ENCODE measurements around the gene MYOCOS. TPM values are rescaled to one million over a fixed set of nuclear protein-coding genes. Genes with fewer than 3 reads are reported as not detected.

MYOCOS gene
- total RNA-seq, 1 experiment from 2014 or later = not detected

GRCh38 chr1:171664976-171665375, 42.9 kb downstream of the MYOCOS start (continued):
- TF ChIP-seq, protein P1, sequence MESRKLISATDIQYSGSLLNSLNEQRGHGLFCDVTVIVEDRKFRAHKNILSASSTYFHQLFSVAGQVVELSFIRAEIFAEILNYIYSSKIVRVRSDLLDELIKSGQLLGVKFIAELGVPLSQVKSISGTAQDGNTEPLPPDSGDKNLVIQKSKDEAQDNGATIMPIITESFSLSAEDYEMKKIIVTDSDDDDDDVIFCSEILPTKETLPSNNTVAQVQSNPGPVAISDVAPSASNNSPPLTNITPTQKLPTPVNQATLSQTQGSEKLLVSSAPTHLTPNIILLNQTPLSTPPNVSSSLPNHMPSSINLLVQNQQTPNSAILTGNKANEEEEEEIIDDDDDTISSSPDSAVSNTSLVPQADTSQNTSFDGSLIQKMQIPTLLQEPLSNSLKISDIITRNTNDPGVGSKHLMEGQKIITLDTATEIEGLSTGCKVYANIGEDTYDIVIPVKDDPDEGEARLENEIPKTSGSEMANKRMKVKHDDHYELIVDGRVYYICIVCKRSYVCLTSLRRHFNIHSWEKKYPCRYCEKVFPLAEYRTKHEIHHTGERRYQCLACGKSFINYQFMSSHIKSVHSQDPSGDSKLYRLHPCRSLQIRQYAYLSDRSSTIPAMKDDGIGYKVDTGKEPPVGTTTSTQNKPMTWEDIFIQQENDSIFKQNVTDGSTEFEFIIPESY (IDR thresholded peaks at IDR 0.05; ENCODE audit: extremely low read depth, insufficient replicate concordance, low read length) = no peak
- no peak for TF ChIP-seq ZFX (IDR thresholded peaks at IDR 0.05)

GRCh38 chr1:171666114-171666769, 44.2 kb downstream of the MYOCOS start:
- BruUV-seq (replicated peaks) = no TSS peak
- TF ChIP-seq CTCF (IDR thresholded peaks at IDR 0.05 in 2 of 3, conservative IDR thresholded peaks at IDR 0.05 in 1 of 3; ENCODE audit: borderline replicate concordance in 1 of 3, insufficient read depth in 1 of 3, low read depth in 2 of 3, low read length in 2 of 3) = no peak
- TF ChIP-seq, protein P2, sequence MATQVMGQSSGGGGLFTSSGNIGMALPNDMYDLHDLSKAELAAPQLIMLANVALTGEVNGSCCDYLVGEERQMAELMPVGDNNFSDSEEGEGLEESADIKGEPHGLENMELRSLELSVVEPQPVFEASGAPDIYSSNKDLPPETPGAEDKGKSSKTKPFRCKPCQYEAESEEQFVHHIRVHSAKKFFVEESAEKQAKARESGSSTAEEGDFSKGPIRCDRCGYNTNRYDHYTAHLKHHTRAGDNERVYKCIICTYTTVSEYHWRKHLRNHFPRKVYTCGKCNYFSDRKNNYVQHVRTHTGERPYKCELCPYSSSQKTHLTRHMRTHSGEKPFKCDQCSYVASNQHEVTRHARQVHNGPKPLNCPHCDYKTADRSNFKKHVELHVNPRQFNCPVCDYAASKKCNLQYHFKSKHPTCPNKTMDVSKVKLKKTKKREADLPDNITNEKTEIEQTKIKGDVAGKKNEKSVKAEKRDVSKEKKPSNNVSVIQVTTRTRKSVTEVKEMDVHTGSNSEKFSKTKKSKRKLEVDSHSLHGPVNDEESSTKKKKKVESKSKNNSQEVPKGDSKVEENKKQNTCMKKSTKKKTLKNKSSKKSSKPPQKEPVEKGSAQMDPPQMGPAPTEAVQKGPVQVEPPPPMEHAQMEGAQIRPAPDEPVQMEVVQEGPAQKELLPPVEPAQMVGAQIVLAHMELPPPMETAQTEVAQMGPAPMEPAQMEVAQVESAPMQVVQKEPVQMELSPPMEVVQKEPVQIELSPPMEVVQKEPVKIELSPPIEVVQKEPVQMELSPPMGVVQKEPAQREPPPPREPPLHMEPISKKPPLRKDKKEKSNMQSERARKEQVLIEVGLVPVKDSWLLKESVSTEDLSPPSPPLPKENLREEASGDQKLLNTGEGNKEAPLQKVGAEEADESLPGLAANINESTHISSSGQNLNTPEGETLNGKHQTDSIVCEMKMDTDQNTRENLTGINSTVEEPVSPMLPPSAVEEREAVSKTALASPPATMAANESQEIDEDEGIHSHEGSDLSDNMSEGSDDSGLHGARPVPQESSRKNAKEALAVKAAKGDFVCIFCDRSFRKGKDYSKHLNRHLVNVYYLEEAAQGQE (IDR thresholded peaks at IDR 0.05; ENCODE audit: low read depth) = no peak
- TF ChIP-seq, protein P3, sequence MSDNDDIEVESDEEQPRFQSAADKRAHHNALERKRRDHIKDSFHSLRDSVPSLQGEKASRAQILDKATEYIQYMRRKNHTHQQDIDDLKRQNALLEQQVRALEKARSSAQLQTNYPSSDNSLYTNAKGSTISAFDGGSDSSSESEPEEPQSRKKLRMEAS (IDR thresholded peaks at IDR 0.05) = no peak
- TF ChIP-seq ZFX (IDR thresholded peaks at IDR 0.05) = no peak
- TF ChIP-seq CBX3 (IDR thresholded peaks at IDR 0.05; ENCODE audit: low read depth) = no peak
- no peak for TF ChIP-seq TCF7L2 (IDR thresholded peaks at IDR 0.05; ENCODE audit: borderline replicate concordance, extremely low read depth, insufficient read depth, insufficient read length)
- TF ChIP-seq SP1 (IDR thresholded peaks at IDR 0.05; ENCODE audit: low read depth) = no peak
- TF ChIP-seq YY1 (IDR thresholded peaks at IDR 0.05; ENCODE audit: extremely low read depth, insufficient replicate concordance, low read depth, low read length) = no peak
- no peak for TF ChIP-seq ELF1 (IDR thresholded peaks at IDR 0.05; ENCODE audit: borderline replicate concordance, low read depth)
- no peak for TF ChIP-seq POLR2AphosphoS5 (IDR thresholded peaks at IDR 0.05; ENCODE audit: low read depth, low read length)
- no peak for TF ChIP-seq FOSL1 (IDR thresholded peaks at IDR 0.05; ENCODE audit: low read depth)
- TF ChIP-seq POLR2A (IDR thresholded peaks at IDR 0.05; ENCODE audit: borderline replicate concordance, extremely low read depth, insufficient read depth, insufficient read length) = no peak
- no peak for TF ChIP-seq EZH2phosphoT487 (IDR thresholded peaks at IDR 0.05; ENCODE audit: borderline replicate concordance)

More at GRCh38 chr1:171666114-171666769, 44.2 kb downstream of the MYOCOS start:
- Histone ChIP-seq H4K20me1 (ENCODE audit: insufficient read depth) (no peaks in the 10 kb centered on the region), H3K4me3 (replicated peaks in 1 of 2; ENCODE audit: low read depth in 1 of 2, low read length in 2 of 2) (no peak overlapping the region), H3K9me3 (ENCODE audit: control insufficient read depth in 1 of 2, insufficient read depth in 1 of 2, low read depth in 1 of 2, low read length in 2 of 2) (no peaks in the 10 kb centered on the region), H3K9ac (ENCODE audit: low read length) (no peak overlapping the region), H3K27me3 (ENCODE audit: insufficient read depth, low read length) (no peaks in the 10 kb centered on the region), H3K36me3 (ENCODE audit: control insufficient read depth in 1 of 2, insufficient read depth in 2 of 2, low read length in 2 of 2) (no peaks in the 10 kb centered on the region), H2AFZ (ENCODE audit: low read depth, low read length, poor library complexity, severe bottlenecking) (no peak overlapping the region), H3K9me2 (ENCODE audit: insufficient read depth) (no peaks in the 10 kb centered on the region), H3K27ac (ENCODE audit: low read depth, low read length) (no peak overlapping the region), H3K79me2 (ENCODE audit: insufficient read depth, low read length) (no peaks in the 10 kb centered on the region), H3K4me2 (ENCODE audit: low read length) (no peak overlapping the region), H3K4me1 (ENCODE audit: control insufficient read depth in 1 of 2, insufficient read depth in 2 of 2, low read length in 2 of 2) (peaks cover 0 to 1% of the 10 kb centered on the region in 2 experiments; a peak in 3 of 4 replicates)
- intact Hi-C loops (cut with micrococcal nuclease) = no loop called here
- CTCF ChIA-PET = interaction anchor here (0.9 kb wide), 1 partner anchor 10 kb away, joined by 3 read pairs; no protein-coding TSS in a partner anchor
- DNase-seq (ENCODE audit: low read depth, low spot score) = no peak
- RAD21 ChIA-PET (ENCODE audit: low non-redundant PET in 1 of 2, low total read pairs in 2 of 2, uncharacterized antibody in 2 of 2, unreplicated experiment in 2 of 2) = no interaction called here
- ATAC-seq = no peak
- POLR2A ChIA-PET = no interaction called here
